Loucy (cell line): ENCODE results near the gene KDM4C.

ENCODE experiments used
- H2AFZ ChIP-seq: fragments of 200-600 bp; sonication (generic); 2 replicates; pipeline ENCODE4 v1.6.0; 2016; ENCODE audit warnings: antibody characterized with exemption, mild to moderate bottlenecking, low read length, moderate library complexity
- H3F3A ChIP-seq: fragments of 200-600 bp; 2 replicates; pipeline ENCODE4 v1.6.0; 2016; ENCODE audit warnings: antibody characterized with exemption, low read depth, mild to moderate bottlenecking
- H3K27me3 ChIP-seq: fragments of 200-600 bp; sonication (generic); 2 replicates; pipeline ENCODE4 v1.6.1; 2014; ENCODE audit warnings: low read length, mild to moderate bottlenecking; ENCODE audit not compliant: insufficient read depth, poor library complexity, severe bottlenecking
- H3K36me3 ChIP-seq: fragments of 200-600 bp; sonication (generic); 2 replicates; pipeline ENCODE4 v1.6.1; 2016; ENCODE audit warnings: low read length; ENCODE audit not compliant: insufficient read depth
- H3K4me1 ChIP-seq: fragments of 200-600 bp; sonication (generic); 2 replicates; pipeline ENCODE4 v1.5.1; 2014; ENCODE audit warnings: low read length, mild to moderate bottlenecking; ENCODE audit not compliant: insufficient read depth, poor library complexity, severe bottlenecking
- H3K4me2 ChIP-seq: fragments of 200-600 bp; sonication (generic); 2 replicates; pipeline ENCODE4 v1.6.0; 2014; ENCODE audit warnings: antibody characterized with exemption, low read length, low read depth, mild to moderate bottlenecking; ENCODE audit not compliant: poor library complexity, severe bottlenecking
- H3K4me3 ChIP-seq: fragments of 200-600 bp; sonication (generic); 2 replicates; pipeline ENCODE4 v1.5.1; 2014; ENCODE audit warnings: low read length, mild to moderate bottlenecking, mixed read lengths; ENCODE audit not compliant: poor library complexity, severe bottlenecking
- H3K79me2 ChIP-seq: fragments of 200-600 bp; sonication (generic); 2 replicates; pipeline ENCODE4 v1.6.1; 2014; ENCODE audit warnings: low read length; ENCODE audit not compliant: insufficient read depth
- H3K9ac ChIP-seq: fragments of 200-600 bp; sonication (generic); 2 replicates; pipeline ENCODE4 v1.6.0; 2014; ENCODE audit warnings: mild to moderate bottlenecking, low read depth, low read length, moderate library complexity; ENCODE audit not compliant: poor library complexity, severe bottlenecking
- H3K9me2 ChIP-seq: fragments of 200-600 bp; sonication (generic); replicated peaks from 2 replicates; pipeline ENCODE4 v1.6.1; 2016; ENCODE audit warnings: low read depth, low read length, mixed read lengths
- H3K9me3 ChIP-seq: fragments of 200-600 bp; sonication (generic); 2 replicates; pipeline ENCODE4 v1.6.1; 2014; ENCODE audit warnings: mild to moderate bottlenecking, antibody characterized with exemption, low read length, low read depth; ENCODE audit not compliant: insufficient read depth
- H4K20me1 ChIP-seq: fragments of 200-600 bp; sonication (generic); 2 replicates; pipeline ENCODE4 v1.6.0; 2014; ENCODE audit warnings: antibody characterized with exemption, low read length, mild to moderate bottlenecking; ENCODE audit not compliant: insufficient read depth, poor library complexity, severe bottlenecking
- EZH2phosphoT487 ChIP-seq: fragments of 200-600 bp; IDR thresholded peaks from 2 replicates; pipeline ENCODE4 v1.6.1; 2018; ENCODE audit warnings: antibody characterized with exemption, mild to moderate bottlenecking, moderate library complexity, borderline replicate concordance
- TF ChIP-seq, protein P1 (sequence below): fragments of 200-600 bp; sonication (generic); conservative IDR thresholded peaks from 2 replicates; pipeline ENCODE4 v1.5.1; 2014; ENCODE audit warnings: mild to moderate bottlenecking, antibody characterized with exemption, low read length

Gene KDM4C

DNA sequence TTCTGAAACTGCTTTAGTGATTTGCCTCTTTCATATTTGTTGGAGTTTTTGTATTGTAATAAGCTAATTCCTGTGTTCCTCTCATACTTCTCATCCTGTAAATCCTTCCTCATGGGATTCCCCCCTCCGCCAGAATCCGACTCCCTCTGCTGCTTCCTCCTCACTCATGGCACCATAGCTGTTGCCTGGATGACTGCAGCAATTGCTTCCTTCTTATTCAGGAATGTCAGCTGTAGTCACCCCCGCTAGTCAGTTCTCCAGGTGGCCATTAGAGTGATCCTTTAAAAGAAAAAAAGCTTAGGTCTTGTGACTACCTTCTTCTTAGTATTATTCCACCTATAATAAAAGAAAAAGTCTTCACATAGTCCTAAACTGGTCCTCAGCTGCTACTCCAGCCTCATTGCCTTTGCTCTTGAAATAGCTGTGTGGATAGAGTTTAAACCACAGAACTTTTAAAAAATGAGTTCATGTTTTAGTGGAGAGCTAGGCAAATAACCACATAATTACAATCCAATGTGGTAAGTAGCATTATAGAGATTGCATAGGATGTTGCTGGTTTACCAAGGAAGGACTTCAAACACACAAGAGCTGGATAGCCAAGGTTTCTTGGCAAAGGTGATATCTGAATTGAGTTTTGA, 227.3 kb downstream of the KDM4C start:
- H3K4me3 ChIP-seq = no peak overlapping the region
- H3K9me2 ChIP-seq = no peaks in the 10 kb centered on the region
- TF ChIP-seq, protein P1, sequence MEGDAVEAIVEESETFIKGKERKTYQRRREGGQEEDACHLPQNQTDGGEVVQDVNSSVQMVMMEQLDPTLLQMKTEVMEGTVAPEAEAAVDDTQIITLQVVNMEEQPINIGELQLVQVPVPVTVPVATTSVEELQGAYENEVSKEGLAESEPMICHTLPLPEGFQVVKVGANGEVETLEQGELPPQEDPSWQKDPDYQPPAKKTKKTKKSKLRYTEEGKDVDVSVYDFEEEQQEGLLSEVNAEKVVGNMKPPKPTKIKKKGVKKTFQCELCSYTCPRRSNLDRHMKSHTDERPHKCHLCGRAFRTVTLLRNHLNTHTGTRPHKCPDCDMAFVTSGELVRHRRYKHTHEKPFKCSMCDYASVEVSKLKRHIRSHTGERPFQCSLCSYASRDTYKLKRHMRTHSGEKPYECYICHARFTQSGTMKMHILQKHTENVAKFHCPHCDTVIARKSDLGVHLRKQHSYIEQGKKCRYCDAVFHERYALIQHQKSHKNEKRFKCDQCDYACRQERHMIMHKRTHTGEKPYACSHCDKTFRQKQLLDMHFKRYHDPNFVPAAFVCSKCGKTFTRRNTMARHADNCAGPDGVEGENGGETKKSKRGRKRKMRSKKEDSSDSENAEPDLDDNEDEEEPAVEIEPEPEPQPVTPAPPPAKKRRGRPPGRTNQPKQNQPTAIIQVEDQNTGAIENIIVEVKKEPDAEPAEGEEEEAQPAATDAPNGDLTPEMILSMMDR = no peak
- no peaks in the 10 kb centered on the region for H4K20me1 ChIP-seq
- no peaks in the 10 kb centered on the region for H3K9me3 ChIP-seq
- H3K4me2 ChIP-seq = no peak overlapping the region
- H3K79me2 ChIP-seq = no peaks in the 10 kb centered on the region
- H3K27me3 ChIP-seq = no peaks in the 10 kb centered on the region
- peaks cover 65% of the 10 kb centered on the region; the same call in 1 of the 2 replicates for H3K36me3 ChIP-seq
- peaks cover 4% of the 10 kb centered on the region for H3K4me1 ChIP-seq
- H3K9ac ChIP-seq = no peak overlapping the region
- no peak overlapping the region for H2AFZ ChIP-seq
- no peaks in the 10 kb centered on the region for H3F3A ChIP-seq

- H3F3A ChIP-seq = no peaks in the 10 kb centered on the region
- H2AFZ ChIP-seq = no peak overlapping the region
- peaks cover 67% of the 10 kb centered on the region; the same call in 1 of the 2 replicates for H3K36me3 ChIP-seq
- no peaks in the 10 kb centered on the region for H3K79me2 ChIP-seq
- H3K4me3 ChIP-seq = no peak overlapping the region
- H3K9ac ChIP-seq = no peak overlapping the region
- no peaks in the 10 kb centered on the region for H3K9me3 ChIP-seq
- peaks cover 4% of the 10 kb centered on the region for H3K4me1 ChIP-seq
- no peaks in the 10 kb centered on the region for H4K20me1 ChIP-seq
- H3K27me3 ChIP-seq = no peaks in the 10 kb centered on the region
- no peak overlapping the region for H3K4me2 ChIP-seq
- no peak for TF ChIP-seq EZH2phosphoT487
- TF ChIP-seq, protein P1 = no peak
- no peaks in the 10 kb centered on the region for H3K9me2 ChIP-seq
Measured at GRCh38 chr9:6986141-6986815, 228.5 kb downstream of the KDM4C start.

DNA sequence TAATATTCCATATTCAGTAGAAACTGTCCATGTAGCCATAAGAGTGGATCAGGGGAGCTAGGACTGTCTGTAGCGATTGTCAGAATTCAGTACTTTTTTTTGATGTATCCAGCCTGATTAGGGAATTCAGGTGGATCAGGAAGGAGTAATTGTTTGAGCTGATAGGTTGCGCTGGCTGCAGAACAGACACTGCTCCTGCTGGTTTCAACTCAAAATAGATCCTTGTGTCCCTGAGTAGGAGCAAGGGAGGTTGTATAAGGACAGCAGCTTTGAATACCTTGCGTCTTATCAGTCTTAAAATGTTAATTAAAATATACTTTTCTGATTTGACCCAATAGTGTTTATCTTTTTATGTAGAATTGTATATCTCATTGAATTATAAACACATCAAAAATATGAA, 229.6 kb downstream of the KDM4C start:
- Histone ChIP-seq H3K36me3 (peaks cover 63% of the 10 kb centered on the region; the same call in 1 of the 2 replicates), H3F3A (no peaks in the 10 kb centered on the region), H3K79me2 (no peaks in the 10 kb centered on the region), H3K4me1 (peaks cover 4% of the 10 kb centered on the region), H4K20me1 (no peaks in the 10 kb centered on the region), H2AFZ (no peak overlapping the region), H3K9me2 (no peaks in the 10 kb centered on the region), H3K9me3 (no peaks in the 10 kb centered on the region), H3K9ac (no peak overlapping the region), H3K27me3 (no peaks in the 10 kb centered on the region), H3K4me2 (no peak overlapping the region), H3K4me3 (no peak overlapping the region)
- TF ChIP-seq EZH2phosphoT487 = no peak
- TF ChIP-seq, protein P1 = no peak
